NCI-H1417 treated with DMSO at 0.1 percent for 48 hours (cell line): Measurements from ENCODE around the gene KCNQ2.

Experiments
- DNase-seq: peaks from one replicate; lab custom pipeline; 2025; lab: John Stamatoyannopoulos, UW

Gene KCNQ2

DNA sequence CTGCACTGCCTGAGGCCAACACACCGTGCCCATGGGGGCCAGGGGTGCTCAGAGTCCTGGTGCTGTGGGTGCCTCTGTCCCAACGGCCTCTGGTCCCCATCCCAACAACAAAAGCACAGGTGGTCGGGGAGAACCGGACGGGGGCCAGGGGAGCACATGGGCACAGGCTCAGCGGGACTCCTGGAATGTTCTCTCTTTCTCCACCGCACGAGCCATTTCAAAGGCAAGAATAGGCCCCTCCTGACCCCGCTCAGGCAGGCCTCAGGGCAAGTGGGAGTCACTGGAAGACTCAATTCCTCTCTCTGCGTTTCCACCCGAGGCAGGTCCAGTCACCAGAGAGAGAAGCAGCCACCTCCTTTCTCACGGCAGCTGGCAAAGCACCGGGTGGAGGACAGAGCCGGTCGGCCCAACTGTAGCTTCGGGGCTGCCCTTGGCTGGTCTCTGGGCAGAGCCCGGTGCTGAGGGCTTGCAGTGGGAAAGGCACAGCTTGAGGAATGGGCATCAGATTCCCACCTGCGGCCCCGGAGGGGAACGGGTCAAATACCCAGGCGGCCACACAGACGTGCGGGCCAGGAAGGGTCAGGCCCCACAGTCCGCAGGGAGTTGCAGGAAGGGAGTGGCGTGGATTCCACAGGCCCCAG lies 55.2 kb downstream of the KCNQ2 start:
- DNase-seq, result no peak

DNA sequence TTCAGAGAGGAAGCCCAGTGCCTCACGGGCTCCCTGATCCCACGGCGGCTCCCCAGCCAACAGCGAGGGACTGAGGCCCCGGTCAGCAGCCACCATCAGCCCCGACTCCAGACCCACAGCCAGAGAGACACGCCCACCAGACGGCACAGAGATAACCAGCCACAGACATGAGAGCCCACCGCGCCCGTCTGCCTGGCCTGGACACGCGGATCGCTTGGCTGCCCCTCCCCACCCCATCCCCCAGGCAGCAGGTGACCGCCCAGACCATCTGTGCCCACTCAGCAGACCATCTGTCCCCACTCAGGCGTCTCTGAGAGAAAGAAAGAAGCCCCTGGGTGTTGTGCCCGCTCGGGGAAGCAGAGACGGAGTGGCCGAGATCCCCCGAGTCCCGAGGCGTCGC lies 55.8 kb downstream of the KCNQ2 start:
- no peak for DNase-seq

DNA sequence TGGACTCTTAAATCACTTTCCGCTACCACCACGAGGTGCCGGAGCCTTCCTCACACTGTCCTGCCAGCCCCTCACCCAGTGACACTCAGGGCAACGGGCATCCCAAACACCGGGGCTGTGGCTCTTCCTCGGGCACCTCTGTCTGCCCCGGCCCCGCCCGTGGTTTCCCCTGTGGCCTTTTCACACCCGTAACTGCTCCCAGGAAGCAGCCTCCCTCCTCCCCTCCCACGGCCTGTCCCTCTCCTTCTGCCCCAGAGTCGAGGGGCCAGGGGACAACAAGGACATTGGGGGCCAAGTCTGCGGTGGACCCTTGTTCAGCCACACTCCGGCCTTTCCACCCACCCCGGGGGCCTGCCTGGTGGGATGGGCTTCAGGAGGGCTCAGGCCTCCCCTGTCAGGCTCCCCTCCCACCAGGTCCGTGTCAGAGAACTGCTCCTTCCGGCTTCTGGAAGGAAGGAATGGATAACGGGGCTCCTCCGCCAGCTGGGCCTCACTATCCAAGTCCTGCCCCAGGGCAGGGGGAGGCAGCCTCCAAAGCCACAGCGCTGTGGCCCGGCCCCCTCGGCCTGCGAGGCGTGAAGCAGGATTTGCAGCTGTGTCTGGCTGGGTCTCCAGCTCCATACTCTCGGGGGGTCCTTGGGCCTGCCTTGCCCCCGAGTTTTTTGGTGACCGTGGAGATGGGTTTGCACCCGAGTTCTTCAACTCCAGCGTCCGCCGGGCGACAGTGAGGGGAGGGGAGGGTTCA lies 56.6 kb downstream of the KCNQ2 start:
- DNase-seq, result no peak

GRCh38 chr20:63414720-63415430 lies 57.6 kb downstream of the KCNQ2 start:
- DNase-seq, result no peak

DNA sequence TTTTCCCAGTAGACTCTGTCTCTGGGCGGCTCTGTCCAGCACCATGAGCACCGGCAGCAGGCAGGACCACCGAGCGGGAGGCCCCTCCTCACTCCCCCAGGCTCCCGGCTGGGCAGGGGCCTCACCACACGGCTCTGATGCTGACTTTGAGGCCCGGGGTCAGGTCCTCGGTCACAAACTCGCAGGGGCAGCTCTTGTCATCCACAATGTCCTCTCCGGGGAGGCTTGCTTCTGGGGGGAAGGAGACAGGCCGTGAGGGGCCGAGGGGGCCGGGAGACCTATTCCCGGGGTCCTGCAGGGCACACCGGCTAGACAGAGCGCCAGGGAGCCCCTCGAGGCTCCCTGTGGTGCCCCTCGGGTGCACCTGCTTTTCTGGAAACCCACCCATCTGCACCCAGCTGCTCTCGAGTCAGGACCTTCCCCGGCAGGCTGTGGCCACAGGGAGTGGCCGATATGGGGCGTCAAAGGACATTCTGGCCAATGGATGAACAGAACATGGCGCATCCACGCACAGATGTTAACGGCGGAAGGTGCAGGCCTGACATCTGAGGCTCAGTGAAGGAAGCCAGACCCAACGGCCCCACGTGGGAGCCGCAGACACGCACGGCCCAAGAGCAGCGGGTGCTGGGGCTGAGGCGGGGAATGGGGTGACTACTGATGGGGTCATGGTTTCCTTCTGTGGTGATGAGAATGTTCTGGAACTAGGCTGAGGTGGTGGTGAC lies 58.3 kb downstream of the KCNQ2 start:
- no peak for DNase-seq

DNA sequence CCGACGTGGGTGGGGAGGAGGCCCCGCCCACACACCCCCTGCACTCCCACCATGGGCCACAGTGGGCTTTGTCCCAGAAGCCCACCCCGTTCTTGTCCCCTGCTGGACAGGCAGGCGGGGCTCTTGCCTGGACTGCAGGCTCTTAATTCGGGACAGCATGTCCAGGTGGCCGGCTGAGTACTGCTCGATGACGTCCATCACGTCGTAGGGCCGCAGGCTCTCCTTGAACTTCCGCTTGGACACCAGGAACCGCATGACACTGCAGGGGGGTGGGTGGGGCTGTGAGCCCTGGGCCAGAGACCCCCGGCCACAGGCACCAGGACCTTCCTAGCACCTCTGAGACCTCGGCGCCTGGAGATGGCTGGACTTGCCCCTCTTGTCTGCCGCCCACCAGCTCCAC lies 59.1 kb downstream of the KCNQ2 start:
- DNase-seq, result no peak

GRCh38 chr20:63412889-63413288 lies 59.6 kb downstream of the KCNQ2 start:
- DNase-seq, result no peak

DNA sequence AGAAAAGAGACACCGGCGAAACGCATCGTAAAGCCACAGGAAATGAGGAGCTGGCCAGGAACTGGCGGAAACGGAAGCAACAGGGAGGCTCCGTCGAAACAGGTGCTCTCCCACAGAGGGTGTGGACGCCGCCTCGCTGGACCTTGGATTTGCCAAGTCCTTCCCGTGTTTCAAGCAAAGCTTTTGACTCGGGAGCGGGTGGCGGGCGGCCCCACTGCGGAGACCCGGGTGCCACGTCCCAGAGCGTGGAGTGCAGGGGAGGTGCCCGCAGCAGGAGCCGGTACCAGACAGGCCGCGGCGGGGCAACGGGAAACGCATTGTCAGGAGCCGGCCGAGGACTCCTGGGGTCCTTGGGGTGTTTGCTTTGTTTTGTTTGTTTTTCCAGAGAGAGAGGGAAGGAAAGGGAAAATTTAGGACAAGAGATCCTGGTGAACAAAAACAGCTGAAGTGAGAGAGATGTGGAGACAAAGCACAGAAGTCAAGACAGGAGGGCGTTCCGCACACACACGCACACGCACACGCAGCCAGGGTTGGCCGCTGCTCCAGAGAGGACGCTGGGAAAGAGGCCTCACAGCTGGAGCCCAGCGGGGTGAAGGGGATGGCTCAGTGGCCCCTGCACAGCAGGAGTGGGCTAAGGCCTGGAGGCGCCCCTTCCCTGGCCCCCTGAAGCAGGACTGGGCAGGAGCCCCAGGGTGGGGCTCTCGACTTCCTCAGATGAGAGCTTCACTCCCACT lies 60.4 kb downstream of the KCNQ2 start:
- no peak for DNase-seq

DNA sequence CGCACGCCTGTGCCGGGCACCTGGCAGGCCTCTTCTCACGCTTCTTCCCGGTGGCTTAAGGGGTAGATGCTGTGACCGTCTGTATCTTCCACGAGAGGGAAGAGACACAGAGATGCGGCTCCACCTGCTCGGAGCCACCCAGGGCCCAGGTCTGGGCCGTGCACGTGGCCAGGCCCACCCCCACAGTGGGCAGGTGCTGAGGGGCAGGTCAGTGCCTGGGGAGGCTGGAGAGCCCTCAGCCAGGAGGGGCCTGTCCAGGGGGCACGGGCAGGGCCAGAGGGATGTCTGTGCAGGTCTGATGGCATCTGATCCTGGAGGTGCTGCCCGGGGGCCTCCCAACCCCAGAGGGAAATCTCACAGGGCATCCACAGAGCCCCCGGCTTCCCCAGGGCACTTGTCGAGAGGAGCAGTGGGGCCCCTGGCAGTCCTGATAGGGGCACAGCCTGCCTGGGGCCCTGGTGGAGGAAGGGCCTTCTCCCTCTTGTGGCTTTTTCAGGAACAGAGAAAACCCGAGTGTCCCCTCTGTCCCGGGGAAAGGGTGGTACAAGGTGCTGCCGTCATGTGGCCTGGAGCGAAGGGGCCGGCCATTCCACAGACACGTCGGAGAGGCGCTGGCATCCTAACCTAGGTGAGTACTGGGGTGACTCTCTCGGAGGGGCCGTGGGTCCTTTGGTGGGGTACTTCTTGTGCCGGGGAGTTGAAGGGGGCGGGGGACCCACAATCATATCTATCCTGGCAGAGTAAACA lies 61.1 kb downstream of the KCNQ2 start:
- no peak for DNase-seq

- DNase-seq, result no peak
Observed at GRCh38 chr20:63409834-63410435, 62.5 kb downstream of the KCNQ2 start.

DNA sequence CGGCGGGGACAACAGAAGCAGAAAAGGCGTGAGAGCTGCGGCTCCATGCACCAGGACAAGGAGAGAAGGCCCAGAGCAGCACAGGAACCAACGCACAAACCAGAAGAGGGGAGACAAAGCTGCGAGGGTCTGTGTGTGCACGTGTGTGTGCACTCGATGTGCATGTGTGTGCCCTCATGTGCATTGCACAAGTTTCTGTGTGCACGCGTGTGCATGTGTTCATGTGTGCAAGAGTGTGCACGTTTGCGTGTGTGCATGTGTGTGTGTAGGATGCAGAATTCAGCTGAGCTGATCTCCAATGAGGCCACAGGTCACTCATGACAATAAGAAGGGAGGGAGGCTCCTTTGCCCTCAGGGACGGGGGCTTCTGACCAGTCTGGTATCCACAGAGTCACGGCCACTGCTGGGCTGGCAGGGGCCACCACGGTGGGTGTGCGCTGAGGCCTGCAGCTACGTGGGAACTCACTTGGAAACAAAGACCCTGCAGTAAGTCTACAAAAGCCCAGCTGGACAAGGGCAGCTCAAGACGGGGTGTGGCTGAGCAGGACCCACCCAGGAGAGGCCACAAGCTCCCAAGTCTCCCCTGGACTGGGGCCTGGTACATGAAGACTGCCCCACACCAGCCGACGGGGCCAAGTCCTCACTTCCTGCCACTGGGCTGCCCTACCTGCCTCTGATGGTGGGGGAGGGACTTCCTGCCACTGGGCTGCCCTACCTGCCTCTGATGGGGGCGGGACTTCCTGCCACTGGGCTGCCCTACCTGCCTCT lies 63.2 kb downstream of the KCNQ2 start:
- DNase-seq, result no peak

- no peak for DNase-seq
Observed at GRCh38 chr20:63408684-63409046, 63.8 kb downstream of the KCNQ2 start.

DNA sequence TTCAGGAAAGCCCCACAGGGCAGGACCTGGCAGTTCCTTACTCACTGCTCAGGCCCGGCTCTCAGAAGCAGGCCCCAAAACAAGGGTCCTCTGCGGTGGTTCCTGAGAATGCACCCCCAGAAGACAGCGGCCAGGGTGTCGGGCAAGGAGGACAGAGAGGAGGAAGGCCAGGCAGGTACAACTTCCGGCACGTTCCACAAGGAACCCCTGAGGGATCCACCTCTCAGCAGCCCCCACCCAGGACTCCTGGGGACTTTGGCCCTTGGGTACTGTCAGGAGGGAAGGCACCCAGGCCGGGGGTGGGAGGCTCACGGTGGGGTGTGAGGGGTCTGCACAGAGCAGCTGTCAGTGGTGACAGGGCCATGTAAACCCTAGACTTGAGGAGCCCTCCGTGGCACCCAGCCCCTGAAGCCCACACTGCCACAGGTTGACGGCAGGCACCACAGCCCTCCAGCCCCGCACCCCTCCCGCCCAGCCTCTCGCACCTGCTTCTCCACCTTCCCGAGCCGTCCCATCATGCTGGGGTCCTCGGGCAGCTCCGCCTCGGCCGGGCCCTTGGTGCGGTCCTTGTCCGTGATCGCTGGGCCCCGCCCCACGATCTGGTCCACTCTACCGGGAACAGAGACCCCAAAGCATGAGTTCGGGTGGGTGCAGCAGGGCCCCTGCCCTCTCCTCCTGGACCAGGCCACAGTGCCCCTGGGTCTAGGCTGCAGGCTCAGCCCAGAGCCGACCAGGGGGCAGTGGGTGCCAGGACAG lies 64.3 kb downstream of the KCNQ2 start:
- no peak for DNase-seq

GRCh38 chr20:63406617-63407245 lies 65.7 kb downstream of the KCNQ2 start:
- no peak for DNase-seq

DNA sequence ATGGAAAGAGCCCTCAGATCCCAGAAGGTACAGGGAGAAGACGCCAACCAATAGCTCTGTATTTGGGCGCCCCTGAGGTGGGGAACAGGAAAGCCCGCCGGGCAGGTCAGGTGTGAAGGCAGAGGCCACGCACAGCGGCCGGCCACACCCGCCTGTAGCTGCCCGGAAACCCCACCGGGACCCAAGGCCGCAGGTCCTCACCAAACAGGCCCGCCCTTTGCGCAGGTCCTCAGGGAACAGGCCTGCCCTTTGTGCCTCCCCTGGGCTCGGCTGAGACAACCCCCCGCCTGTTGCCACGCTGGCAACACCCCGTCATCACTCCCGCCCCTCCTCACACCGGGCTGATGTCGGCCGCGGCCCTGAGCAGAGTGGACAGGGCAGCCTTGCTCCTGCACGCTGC lies 66.4 kb downstream of the KCNQ2 start:
- no peak for DNase-seq

GRCh38 chr20:63405102-63405730 lies 67.2 kb downstream of the KCNQ2 start:
- DNase-seq, result no peak

DNA sequence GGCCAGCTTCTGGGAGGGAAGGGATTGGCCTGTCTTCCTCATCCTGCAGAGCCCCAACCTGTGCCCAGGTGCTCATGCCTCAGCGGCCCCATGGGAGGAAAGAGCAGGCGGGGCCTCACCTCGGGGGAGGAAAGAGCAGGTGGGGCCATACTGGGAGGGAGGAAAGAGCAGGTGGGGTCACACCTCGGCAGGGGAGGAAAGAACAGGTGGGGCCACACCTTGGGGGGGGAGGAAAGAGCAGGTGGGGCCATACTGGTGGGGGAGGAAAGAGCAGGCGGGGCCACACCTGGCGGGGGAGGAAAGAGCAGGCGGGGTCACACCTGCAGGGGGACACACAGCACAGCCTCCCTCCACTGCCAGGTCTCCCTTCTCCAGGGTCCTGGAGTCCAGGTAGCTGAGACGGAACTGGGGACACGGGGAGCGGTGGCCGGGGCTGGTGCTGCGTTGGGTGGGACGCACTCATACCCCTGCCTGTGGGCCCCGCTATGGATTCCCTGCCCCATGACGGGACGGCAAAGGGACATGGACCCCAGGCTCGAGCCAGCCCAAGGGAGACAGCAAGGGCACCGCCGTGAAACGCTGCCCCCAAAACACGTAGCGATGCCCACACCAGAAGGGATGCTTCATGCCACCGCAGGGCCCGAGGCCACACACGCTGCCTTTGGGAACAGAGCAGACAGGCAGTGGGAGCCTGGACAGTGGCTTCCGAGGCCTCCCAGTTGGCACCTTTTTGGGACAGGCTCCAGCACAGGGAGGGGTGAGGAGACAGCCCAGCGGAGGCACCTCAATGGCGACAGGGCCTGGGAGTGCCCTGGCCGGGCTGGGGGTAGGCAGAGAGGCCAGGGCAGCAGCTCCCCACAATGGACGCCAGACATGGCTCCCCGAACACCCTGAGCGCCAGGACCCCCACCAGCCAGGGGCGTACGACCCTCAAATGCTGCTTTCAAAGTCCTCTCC lies 68.0 kb downstream of the KCNQ2 start:
- DNase-seq, result no peak
